HFFc6 (cell line): ENCODE results near the gene ANKRD10. TPM values are rescaled to one million over a fixed set of nuclear protein-coding genes. Genes with fewer than 3 reads are reported as not detected.

Source experiments
- DNase-seq: peaks from one replicate; pipeline ENCODE4 v3.0.0-alpha.2; 2018
- H3K27ac Mint-ChIP-seq: 2 replicates; pipeline ENCODE4 v1.8.0; 2020; ENCODE audit warnings: mild to moderate bottlenecking, mixed read lengths
- H3K27me3 Mint-ChIP-seq: 2 replicates; pipeline ENCODE4 v1.8.0; 2021; ENCODE audit warnings: mild to moderate bottlenecking, moderate library complexity, mixed read lengths; ENCODE audit not compliant: insufficient read depth
- H3K36me3 Mint-ChIP-seq: 2 replicates; pipeline ENCODE4 v1.8.0; 2021; ENCODE audit warnings: low read depth, mixed read lengths
- H3K4me1 Mint-ChIP-seq: 2 replicates; pipeline ENCODE4 v1.8.0; 2020; ENCODE audit warnings: low read depth, mixed read lengths
- H3K4me3 Mint-ChIP-seq: 2 replicates; pipeline ENCODE4 v1.8.0; 2020; ENCODE audit warnings: mild to moderate bottlenecking, moderate library complexity, mixed read lengths
- H3K9me3 Mint-ChIP-seq: 2 replicates; pipeline ENCODE4 v1.8.0; 2020; ENCODE audit warnings: mild to moderate bottlenecking, mixed read lengths
- CTCF ChIP-seq: fragments of 200-600 bp; sonication (generic); IDR thresholded peaks from 2 replicates; pipeline ENCODE4 v1.5.0; 2021; ENCODE audit warnings: antibody characterized with exemption, mild to moderate bottlenecking
- total RNA-seq, 6 experiments: library from RNA; stranded (reverse); fragmentation: NEBNext Ultra II Directional; extraction: Animal tissue kit (Norgen Biotek cat#: 25700); gene quantifications; 2 replicates in 1 of 6; 3 replicates in 5 of 6; pipeline ENCODE4 v1.2.3, GENCODE V29; 2021

Gene ANKRD10
- total RNA-seq, 6 experiments from 2014 or later: 27.1 to 37.2 (median 33.5) TPM

GRCh38 chr13:110938662-110939421 is 24.0 kb upstream of the ANKRD10 start:
- Mint-ChIP-seq H3K27ac (no peak overlapping the region), H3K27me3 (peaks cover 7% of the 10 kb centered on the region), H3K4me1 (peaks cover 13% of the 10 kb centered on the region), H3K9me3 (no peaks in the 10 kb centered on the region; the same call in 1 of the 2 replicates), H3K4me3 (no peak overlapping the region), H3K36me3 (no peaks in the 10 kb centered on the region; the same call in 1 of the 2 replicates)
- DNase-seq: no peak
- TF ChIP-seq CTCF: no peak

- no peak for DNase-seq
- no peak overlapping the region for H3K27ac Mint-ChIP-seq
- peaks cover 17% of the 10 kb centered on the region for H3K27me3 Mint-ChIP-seq
- peaks cover 6% of the 10 kb centered on the region for H3K4me1 Mint-ChIP-seq
- no peaks in the 10 kb centered on the region; the same call in 1 of the 2 replicates for H3K36me3 Mint-ChIP-seq
- TF ChIP-seq CTCF: no peak
- H3K9me3 Mint-ChIP-seq: no peaks in the 10 kb centered on the region; the same call in 1 of the 2 replicates
- no peak overlapping the region for H3K4me3 Mint-ChIP-seq
These were observed 22.8 kb upstream of the ANKRD10 start for GRCh38 chr13:110937511-110938285.

- Mint-ChIP-seq H3K4me1 (no peaks in the 10 kb centered on the region), H3K9me3 (no peaks in the 10 kb centered on the region; the same call in 1 of the 2 replicates), H3K4me3 (no peak overlapping the region)
These were observed 21.6 kb upstream of the ANKRD10 start for GRCh38 chr13:110936519-110936918.

GRCh38 chr13:110932588-110932987 is 17.7 kb upstream of the ANKRD10 start:
- peaks cover 23% of the 10 kb centered on the region for H3K27me3 Mint-ChIP-seq
- DNase-seq: no peak
- no peaks in the 10 kb centered on the region for H3K4me1 Mint-ChIP-seq
- no peak overlapping the region for H3K4me3 Mint-ChIP-seq
- H3K36me3 Mint-ChIP-seq: no peaks in the 10 kb centered on the region; the same call in 1 of the 2 replicates
- TF ChIP-seq CTCF: no peak
- H3K27ac Mint-ChIP-seq: no peak overlapping the region
- H3K9me3 Mint-ChIP-seq: peaks cover 11% of the 10 kb centered on the region

More at GRCh38 chr13:110936519-110936918, 21.6 kb upstream of the ANKRD10 start:
- no peak for TF ChIP-seq CTCF
- Mint-ChIP-seq H3K27me3 (peaks cover 17% of the 10 kb centered on the region), H3K27ac (no peak overlapping the region), H3K36me3 (no peaks in the 10 kb centered on the region; the same call in 1 of the 2 replicates)
- DNase-seq: no peak

- DNase-seq: no peak
- peaks cover 11% of the 10 kb centered on the region for H3K9me3 Mint-ChIP-seq
- TF ChIP-seq CTCF: no peak
- H3K27ac Mint-ChIP-seq: no peak overlapping the region
- H3K4me1 Mint-ChIP-seq: no peaks in the 10 kb centered on the region
- H3K27me3 Mint-ChIP-seq: peaks cover 23% of the 10 kb centered on the region
- no peaks in the 10 kb centered on the region for H3K36me3 Mint-ChIP-seq
- no peak overlapping the region for H3K4me3 Mint-ChIP-seq
These were observed 14.4 kb upstream of the ANKRD10 start for GRCh38 chr13:110929104-110929777.
